ENCODE data around the gene ZBTB7B. TPM values are rescaled to one million over a fixed set of nuclear protein-coding genes. Genes with fewer than 3 reads are reported as not detected.
A peak's percentile ranks its signal among the peaks of the same experiment; 100 is the strongest.

ZBTB7B gene
- total and polyA plus RNA-seq, 9 of the 15 experiments (the other 6 are each of a cell fraction or from before 2014, with no cell fraction given) = 0.04 to 46.5 (median 15.2) TPM

- TF ChIP-seq ARID4B (CRISPR knock-in tag; IDR thresholded peaks at IDR 0.05) (no peak), ZNF395 (CRISPR knock-in tag; IDR thresholded peaks at IDR 0.05) (no peak), CREM (IDR thresholded peaks at IDR 0.05; ENCODE audit: low read depth) (0 out of 2 replicates have a peak, but pooled peaks have one; percentile 36), ZNF518B (CRISPR knock-in tag; IDR thresholded peaks at IDR 0.05) (no peak), KHSRP (IDR thresholded peaks at IDR 0.05) (no peak), ETV1 (tag; conservative IDR thresholded peaks at IDR 0.05; ENCODE audit: low read depth) (peak; percentile 57; the same call in 1 of the 2 replicates), CAMTA2 (CRISPR knock-in tag; conservative IDR thresholded peaks at IDR 0.05) (no peak), ZHX1 (conservative IDR thresholded peaks at IDR 0.05; ENCODE audit: low read length) (no peak), FOXP1 (CRISPR knock-in tag; IDR thresholded peaks at IDR 0.05) (no peak), ATF2 (CRISPR knock-in tag; IDR thresholded peaks at IDR 0.05) (no peak), FOXM1 (IDR thresholded peaks at IDR 0.05; ENCODE audit: low read depth) (no peak), FOXM1 (CRISPR knock-in tag; IDR thresholded peaks at IDR 0.05; ENCODE audit: low read depth) (no peak), SAP30 (IDR thresholded peaks at IDR 0.05; ENCODE audit: borderline replicate concordance, insufficient read depth, low read depth, low read length, poor library complexity, severe bottlenecking) (no peak)
These were observed 11.0 kb downstream of the ZBTB7B start (continued) for GRCh38 chr1:155013632-155014031.

Data from K562 (cell line).